ENCODE data around the gene TMEM198. TPM values are rescaled to one million over a fixed set of nuclear protein-coding genes. Genes with fewer than 3 reads are reported as not detected.

The TMEM198 gene
- total and polyA plus RNA-seq, 2 of the 4 experiments (the other 2 are of a cell fraction), result 0.18 to 2.2 TPM

DNA sequence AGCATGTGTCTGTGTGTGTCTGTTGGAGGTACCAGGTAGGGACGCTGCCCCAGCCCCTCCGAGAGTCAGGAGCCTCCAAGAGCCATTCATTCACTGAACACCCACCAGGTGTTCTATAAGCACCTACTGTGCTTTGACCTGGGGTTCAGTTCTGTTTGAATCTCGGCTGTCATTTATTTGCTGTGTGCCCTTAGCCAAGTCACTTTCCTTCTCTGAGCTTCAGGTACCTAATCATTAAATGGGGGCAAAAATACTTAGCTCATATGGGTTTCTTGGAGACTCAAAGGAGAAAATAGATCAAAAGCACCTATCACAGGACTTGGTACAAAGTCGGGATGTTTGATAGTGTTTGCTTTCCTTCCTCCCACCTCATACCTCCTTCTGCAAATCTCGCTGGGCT is 16.4 kb upstream of the TMEM198 start:
- dilution Hi-C loops (cut with HindIII; ENCODE audit: low sequenced_read_pairs, unreplicated experiment), result no loop called here
- H3K14ac ChIP-seq (replicated peaks; ENCODE audit: low read depth, low read length), result no peak overlapping the region
- H3K27ac ChIP-seq (ENCODE audit: insufficient read depth, low read length), result no peak overlapping the region
- no TSS peak for BruUV-seq (replicated peaks)
- peaks cover 3% of the 10 kb centered on the region for H3K4me1 ChIP-seq (ENCODE audit: control insufficient read depth, insufficient read depth, low read length)
- H2AK9ac ChIP-seq (replicated peaks; ENCODE audit: low read depth, low read length, poor library complexity), result no peak overlapping the region
- no peak overlapping the region for H3K4me2 ChIP-seq (ENCODE audit: low read depth, low read length)
- no peaks in the 10 kb centered on the region for H4K20me1 ChIP-seq (ENCODE audit: insufficient read depth, low read length)
- ChIA-PET CTCF (interaction anchor here (0.6 to 1.9 kb wide), 2 partner anchors 32 to 182 kb away, joined by 3 to 6 read pairs; a partner anchor contains a TSS), POLR2A (ENCODE audit: unreplicated experiment) (no interaction called here)
- no peak overlapping the region for H3K23ac ChIP-seq (ENCODE audit: low read depth, low read length)
- no peaks in the 10 kb centered on the region for H3K9me1 ChIP-seq (ENCODE audit: insufficient read depth, low read length)
- no peak overlapping the region for H2BK20ac ChIP-seq (ENCODE audit: low read depth, low read length)
- no peak for DNase-seq
- no peak overlapping the region for H2AFZ ChIP-seq (replicated peaks; ENCODE audit: low read length, poor library complexity)
- H2AK5ac ChIP-seq (ENCODE audit: low read depth, low read length), result no peak overlapping the region
- ATAC-seq (ENCODE audit: low read depth), result no peak
- TF ChIP-seq, protein P1, sequence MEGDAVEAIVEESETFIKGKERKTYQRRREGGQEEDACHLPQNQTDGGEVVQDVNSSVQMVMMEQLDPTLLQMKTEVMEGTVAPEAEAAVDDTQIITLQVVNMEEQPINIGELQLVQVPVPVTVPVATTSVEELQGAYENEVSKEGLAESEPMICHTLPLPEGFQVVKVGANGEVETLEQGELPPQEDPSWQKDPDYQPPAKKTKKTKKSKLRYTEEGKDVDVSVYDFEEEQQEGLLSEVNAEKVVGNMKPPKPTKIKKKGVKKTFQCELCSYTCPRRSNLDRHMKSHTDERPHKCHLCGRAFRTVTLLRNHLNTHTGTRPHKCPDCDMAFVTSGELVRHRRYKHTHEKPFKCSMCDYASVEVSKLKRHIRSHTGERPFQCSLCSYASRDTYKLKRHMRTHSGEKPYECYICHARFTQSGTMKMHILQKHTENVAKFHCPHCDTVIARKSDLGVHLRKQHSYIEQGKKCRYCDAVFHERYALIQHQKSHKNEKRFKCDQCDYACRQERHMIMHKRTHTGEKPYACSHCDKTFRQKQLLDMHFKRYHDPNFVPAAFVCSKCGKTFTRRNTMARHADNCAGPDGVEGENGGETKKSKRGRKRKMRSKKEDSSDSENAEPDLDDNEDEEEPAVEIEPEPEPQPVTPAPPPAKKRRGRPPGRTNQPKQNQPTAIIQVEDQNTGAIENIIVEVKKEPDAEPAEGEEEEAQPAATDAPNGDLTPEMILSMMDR (conservative IDR thresholded peaks at IDR 0.05; ENCODE audit: low read depth, low read length), result no peak
- no peak for TF ChIP-seq CEBPB (IDR thresholded peaks at IDR 0.05; ENCODE audit: low read depth, low read length)
- H4K8ac ChIP-seq (ENCODE audit: low read depth in 2 of 2, low read length in 2 of 2), result no peak overlapping the region
- H3K56ac ChIP-seq (ENCODE audit: extremely low read depth, insufficient read depth, low read length), result no peak overlapping the region
- H2BK120ac ChIP-seq (ENCODE audit: low read depth, low read length), result no peak overlapping the region
- no peak overlapping the region for H4K5ac ChIP-seq (ENCODE audit: low read depth, low read length)
- no peak overlapping the region for H3K4ac ChIP-seq (ENCODE audit: low read depth, low read length)
- no peaks in the 10 kb centered on the region for H3K79me1 ChIP-seq (ENCODE audit: low read depth in 1 of 2, low read length in 2 of 2)
- H3K36me3 ChIP-seq (ENCODE audit: control insufficient read depth, insufficient read depth, low read length), result no peaks in the 10 kb centered on the region
- H2BK5ac ChIP-seq (ENCODE audit: low read depth, low read length, poor library complexity, severe bottlenecking), result no peak overlapping the region
- no CpG with 5 or more reads among the region's 5 CpGs for WGBS, 2 experiments (ENCODE audit: extremely low coverage in 2 of 2, insufficient read length in 1 of 2)
- intact Hi-C loops (cut with micrococcal nuclease), result no loop called here
- H3K4me3 ChIP-seq (ENCODE audit: insufficient read depth, low read depth, low read length), result no peak overlapping the region
- H3K9ac ChIP-seq (ENCODE audit: low read depth, low read length), result no peak overlapping the region
- H3K27me3 ChIP-seq (ENCODE audit: control insufficient read depth, insufficient read depth, low read length), result peaks cover 58% of the 10 kb centered on the region
- in situ Hi-C loops (cut with MboI; ENCODE audit: low sequenced_read_pairs), result no loop called here
- H3K9me3 ChIP-seq (ENCODE audit: control insufficient read depth, insufficient read depth, low read length), result no peaks in the 10 kb centered on the region
- H2BK15ac ChIP-seq (ENCODE audit: low read depth, low read length), result no peak overlapping the region
- H3K18ac ChIP-seq (ENCODE audit: low read depth, low read length), result no peak overlapping the region
- no peak overlapping the region for H4K91ac ChIP-seq (ENCODE audit: insufficient read depth, low read depth, low read length)

Data from IMR-90 (cell line).